Right hindlimb (tissue), 1 donor: ENCODE measurements around the gene CYTH1.
A peak's percentile ranks its signal among the peaks of the same experiment; 100 is the strongest.

Experiments
- DNase-seq: peaks from one replicate; pipeline ENCODE4 v3.0.0-alpha.2; 2018

CYTH1 gene

GRCh38 chr17:78803186-78803845 lies 21.2 kb upstream of the CYTH1 start:
- no peak for DNase-seq

GRCh38 chr17:78802459-78802858 lies 20.4 kb upstream of the CYTH1 start:
- no peak for DNase-seq

GRCh38 chr17:78802008-78802407 lies 19.9 kb upstream of the CYTH1 start:
- no peak for DNase-seq

- DNase-seq: no peak
Measured at GRCh38 chr17:78800132-78800931, 18.3 kb upstream of the CYTH1 start.

GRCh38 chr17:78798695-78799559 lies 16.9 kb upstream of the CYTH1 start:
- no peak for DNase-seq

- DNase-seq: no peak
Measured at GRCh38 chr17:78797691-78798585, 15.9 kb upstream of the CYTH1 start.

GRCh38 chr17:78797213-78797612 lies 15.1 kb upstream of the CYTH1 start:
- no peak for DNase-seq

- DNase-seq: no peak
Measured at GRCh38 chr17:78796517-78796900, 14.4 kb upstream of the CYTH1 start.

- no peak for DNase-seq
Measured at GRCh38 chr17:78795861-78796516, 13.9 kb upstream of the CYTH1 start.

GRCh38 chr17:78794864-78795640 lies 13.0 kb upstream of the CYTH1 start:
- no peak for DNase-seq

- DNase-seq: no peak
Measured at GRCh38 chr17:78794399-78794798, 12.3 kb upstream of the CYTH1 start.

GRCh38 chr17:78793968-78794367 lies 11.9 kb upstream of the CYTH1 start:
- DNase-seq: no peak

- DNase-seq: peak; percentile 18
Measured at GRCh38 chr17:78793415-78793814, 11.3 kb upstream of the CYTH1 start.

GRCh38 chr17:78791840-78792709 lies 10.0 kb upstream of the CYTH1 start:
- peak; percentile 12 for DNase-seq

- DNase-seq: no peak
Measured at GRCh38 chr17:78790552-78790951, 8.5 kb upstream of the CYTH1 start.

- peak; percentile 80 for DNase-seq
Measured at GRCh38 chr17:78789663-78790181, 7.6 kb upstream of the CYTH1 start.

- peak; percentile 24 for DNase-seq
Measured at GRCh38 chr17:78789149-78789662, 7.1 kb upstream of the CYTH1 start.

GRCh38 chr17:78788451-78788850 lies 6.4 kb upstream of the CYTH1 start:
- no peak for DNase-seq

- DNase-seq: no peak
Measured at GRCh38 chr17:78787444-78787843, 5.4 kb upstream of the CYTH1 start.

GRCh38 chr17:78785663-78786057 lies 3.6 kb upstream of the CYTH1 start:
- DNase-seq: peak; percentile 7
